A549 treated with AZD9567 at 1 μM for 4 hours (cell line): ENCODE measurements around the gene KIF6. TPM values are rescaled to one million over a fixed set of nuclear protein-coding genes. Genes with fewer than 3 reads are reported as not detected.

Experiments used
- total RNA-seq: library from RNA; stranded (reverse); fragments of 200-300 nt; extraction: Qiagen RNA extraction; gene quantifications from 5 replicates; pipeline ENCODE4 v1.2.3, GENCODE V29; 2022; ENCODE audit not compliant: insufficient read depth

Gene KIF6, protein sequence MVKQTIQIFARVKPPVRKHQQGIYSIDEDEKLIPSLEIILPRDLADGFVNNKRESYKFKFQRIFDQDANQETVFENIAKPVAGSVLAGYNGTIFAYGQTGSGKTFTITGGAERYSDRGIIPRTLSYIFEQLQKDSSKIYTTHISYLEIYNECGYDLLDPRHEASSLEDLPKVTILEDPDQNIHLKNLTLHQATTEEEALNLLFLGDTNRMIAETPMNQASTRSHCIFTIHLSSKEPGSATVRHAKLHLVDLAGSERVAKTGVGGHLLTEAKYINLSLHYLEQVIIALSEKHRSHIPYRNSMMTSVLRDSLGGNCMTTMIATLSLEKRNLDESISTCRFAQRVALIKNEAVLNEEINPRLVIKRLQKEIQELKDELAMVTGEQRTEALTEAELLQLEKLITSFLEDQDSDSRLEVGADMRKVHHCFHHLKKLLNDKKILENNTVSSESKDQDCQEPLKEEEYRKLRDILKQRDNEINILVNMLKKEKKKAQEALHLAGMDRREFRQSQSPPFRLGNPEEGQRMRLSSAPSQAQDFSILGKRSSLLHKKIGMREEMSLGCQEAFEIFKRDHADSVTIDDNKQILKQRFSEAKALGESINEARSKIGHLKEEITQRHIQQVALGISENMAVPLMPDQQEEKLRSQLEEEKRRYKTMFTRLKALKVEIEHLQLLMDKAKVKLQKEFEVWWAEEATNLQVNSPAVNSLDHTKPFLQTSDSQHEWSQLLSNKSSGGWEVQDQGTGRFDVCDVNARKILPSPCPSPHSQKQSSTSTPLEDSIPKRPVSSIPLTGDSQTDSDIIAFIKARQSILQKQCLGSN
- 0.13 to 0.35 TPM (median 0.18 TPM) in 4 of 5 replicates, not detected in the other for total RNA-seq

DNA sequence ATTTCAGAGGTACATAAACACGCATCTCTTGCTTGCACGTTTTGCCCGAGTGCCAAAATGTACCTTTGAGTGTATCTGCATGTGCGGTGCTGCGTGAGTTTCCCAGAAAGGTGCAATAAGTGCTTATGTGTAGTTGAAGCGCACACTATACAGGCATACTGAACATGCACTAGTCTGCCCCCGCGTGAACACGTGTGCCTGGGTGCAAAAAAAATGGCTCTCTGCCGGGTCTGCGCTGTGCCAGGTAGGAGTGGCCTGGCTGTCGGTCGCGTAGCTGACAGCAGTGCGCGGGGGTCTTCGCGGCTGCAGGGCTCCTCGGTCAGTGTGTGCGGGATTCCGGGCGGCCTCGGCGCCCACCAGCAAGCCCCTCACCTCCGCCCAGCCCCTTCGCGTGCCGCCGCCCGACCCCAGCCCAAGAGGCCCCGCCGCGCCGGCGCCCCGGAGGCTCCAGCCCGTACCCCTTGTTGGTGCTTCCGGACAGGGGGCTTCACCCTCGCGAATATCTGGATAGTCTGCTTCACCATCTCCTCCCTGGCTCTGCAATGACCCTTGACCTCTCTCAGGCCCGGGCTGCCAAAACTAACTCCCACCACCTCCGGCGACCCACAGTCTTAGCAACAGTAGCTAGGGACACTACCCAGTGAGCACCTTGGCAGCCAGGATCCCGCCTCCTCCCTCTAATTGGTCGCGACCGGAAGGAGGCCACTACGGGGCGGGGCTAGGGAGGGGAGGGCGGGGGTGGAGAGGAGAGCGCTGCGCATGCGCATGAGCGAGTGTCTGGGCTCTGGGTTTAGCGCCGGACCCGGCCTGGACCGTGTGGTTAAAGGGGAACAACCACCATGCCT is at the start of gene KIF6:
KIF6 (minus strand) TSS at position 622 of the 845 bp plus-strand sequence; CDS start at position 524, 98 bp downstream.

DNA sequence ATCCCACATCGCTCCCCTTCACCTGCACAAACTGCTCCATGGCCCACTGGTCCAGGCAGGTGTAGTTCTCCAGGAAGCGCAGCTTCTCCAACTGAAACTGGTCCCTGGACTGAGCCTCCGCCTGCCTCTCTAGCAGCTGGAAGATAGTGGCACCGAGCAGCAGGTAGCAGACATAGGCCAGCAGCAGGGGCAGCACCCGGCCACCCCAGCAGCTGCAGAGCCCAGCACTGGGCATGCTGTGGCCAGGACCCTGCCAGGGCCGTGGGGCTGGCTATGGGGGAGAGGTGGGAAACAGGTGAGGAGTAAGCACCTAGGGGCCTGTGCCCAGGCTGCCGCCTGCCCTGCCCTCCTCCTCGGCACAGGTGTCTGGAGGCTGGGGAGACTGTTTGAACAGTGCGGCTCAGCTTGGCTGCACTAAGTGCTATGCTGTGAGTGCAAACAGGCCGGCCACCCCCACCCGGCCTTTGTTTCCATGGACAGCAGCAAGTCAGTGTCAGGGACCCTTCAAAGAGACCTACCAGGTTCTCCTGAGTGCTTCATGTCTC is 402.8 kb downstream of the KIF6 start, which contains the start of gene KCNK16:
KCNK16 (minus strand) TSS at position 397 of the 545 bp plus-strand sequence; CDS start at position 235, 162 bp downstream.

DNA sequence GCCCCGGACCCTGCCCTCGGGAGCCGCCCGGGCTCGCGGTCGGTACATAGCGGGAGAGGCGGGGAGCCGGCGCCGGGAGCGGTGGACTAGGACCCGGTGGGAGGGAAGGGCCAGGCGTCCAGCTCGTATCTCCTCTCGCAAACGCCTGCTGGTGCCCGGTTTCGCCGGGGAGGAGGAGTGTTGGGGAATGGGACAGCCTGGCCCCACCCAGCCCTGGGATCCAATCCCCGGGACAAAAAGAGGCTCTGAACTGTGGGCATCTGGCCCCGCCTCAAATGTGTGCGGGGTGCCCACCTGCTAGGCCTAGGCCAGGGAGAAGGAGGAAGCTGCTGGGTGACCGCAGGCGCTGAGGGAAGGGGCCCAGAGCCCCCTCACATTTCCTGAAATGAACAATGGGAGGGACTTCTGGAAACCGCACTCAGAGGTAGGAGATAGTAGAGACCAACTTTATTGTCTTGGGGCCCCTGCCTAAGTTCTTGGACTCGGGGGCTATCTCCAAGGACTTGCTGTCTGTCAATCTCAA is 410.9 kb downstream of the KIF6 start, which contains the start of gene KCNK17:
KCNK17 (minus strand) TSS at position 147 of the 523 bp plus-strand sequence; CDS start at position 48, 99 bp downstream.

Other genes with a start within 250 kb of the KIF6 start
- 0.03 to 0.08 TPM (median 0.07 TPM) in 4 of 5 replicates, not detected in the other for gene DAAM2, start 67.0 kb upstream of the KIF6 start, total RNA-seq
- gene MOCS1, start 209.1 kb upstream of the KIF6 start, total RNA-seq, result 2.0 to 4.2 TPM (median 2.0 TPM) in 5 replicates